Measurements from ENCODE around the gene KRTAP10-6.
"Not testable (repeated sequence)": the region's sequence is repeated elsewhere in the genome, so short reads cannot be mapped to it uniquely, and the experiment has no call there.

Gene KRTAP10-6

DNA sequence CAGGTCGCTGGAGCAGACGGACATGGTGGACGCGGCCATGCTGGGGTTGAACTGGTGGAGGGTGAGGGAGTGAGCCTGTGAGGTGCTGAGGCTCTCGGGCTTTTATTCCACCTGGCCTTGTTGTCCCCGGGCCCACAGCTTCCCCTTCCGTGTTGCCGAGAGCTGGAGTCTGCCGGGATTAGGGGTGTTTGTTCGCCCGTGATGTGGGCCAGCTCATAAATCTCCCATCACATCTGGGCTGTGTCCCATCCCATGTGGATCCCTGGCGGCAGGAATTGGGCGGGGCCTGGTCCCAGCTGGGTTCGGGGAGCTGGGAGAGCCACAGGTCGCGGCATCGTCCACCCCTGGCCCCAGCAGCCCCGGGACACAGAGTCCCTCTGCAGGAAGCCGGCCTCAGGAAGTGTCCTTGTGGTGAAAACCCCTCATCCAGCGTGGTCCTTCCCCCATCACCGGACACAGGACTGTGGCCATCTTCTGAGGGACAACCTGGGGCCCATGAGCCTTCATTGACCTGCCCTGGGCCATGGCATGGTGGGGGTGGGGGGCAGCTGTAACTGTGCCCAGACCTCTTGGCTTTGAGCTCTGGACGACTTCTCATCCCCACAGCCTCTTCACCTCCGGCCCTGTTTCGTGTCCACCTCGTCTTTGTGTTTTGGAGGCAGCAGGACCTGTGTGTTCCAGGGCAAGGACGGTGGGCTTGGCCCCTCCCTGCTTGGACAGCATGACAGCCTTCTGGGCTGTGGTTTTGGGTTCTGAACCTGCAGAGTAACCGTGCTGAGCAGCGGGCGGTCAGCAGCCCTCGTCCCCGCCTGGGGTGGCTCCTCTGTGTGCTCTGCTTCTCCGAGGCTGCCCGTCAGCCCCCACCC, at the start of gene KRTAP10-6:
KRTAP10-6 (minus strand) TSS at position 60 of the 866 bp plus-strand sequence; CDS start at position 39, 21 bp downstream.
- no peak for DNase-seq (ENCODE audit: low spot score)

DNA sequence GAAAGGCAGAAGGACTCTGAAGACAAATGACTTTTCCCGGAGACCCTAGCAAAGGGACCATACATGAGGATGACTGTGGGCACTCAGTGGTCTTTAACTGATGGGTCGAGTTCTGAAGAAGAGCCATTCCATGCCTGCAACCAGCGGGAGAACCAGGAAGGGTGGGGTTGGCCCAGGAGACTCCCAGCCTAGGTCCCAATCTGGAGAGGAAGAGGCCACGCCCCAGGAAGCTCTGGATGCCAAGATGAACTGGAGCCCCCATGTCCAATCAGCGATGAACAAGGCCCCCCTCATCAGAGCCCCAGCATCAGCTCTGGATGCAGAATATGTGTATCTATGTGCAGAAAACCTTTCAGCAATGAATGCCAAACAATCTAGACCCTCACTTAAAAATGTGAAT, 48.5 kb upstream of the KRTAP10-6 start:
- DNase-seq (ENCODE audit: low spot score) = no peak

DNA sequence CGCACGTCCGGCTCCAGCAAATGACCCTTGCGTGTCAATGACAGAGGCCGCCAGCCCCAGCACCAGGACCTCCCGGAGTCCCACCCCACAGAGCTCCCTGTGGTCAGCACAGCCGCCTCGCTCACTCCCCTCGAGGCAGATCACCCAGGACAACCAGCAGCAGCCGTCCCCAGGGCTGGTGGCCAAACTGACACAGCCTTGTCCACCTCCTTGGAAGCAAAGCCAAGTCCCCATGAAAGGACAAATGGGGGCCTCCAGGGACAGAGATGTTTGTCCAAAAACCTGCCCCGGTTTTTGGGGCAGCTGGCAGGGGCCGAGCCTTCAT, 47.0 kb upstream of the KRTAP10-6 start:
- no peak for DNase-seq (ENCODE audit: low spot score)

DNA sequence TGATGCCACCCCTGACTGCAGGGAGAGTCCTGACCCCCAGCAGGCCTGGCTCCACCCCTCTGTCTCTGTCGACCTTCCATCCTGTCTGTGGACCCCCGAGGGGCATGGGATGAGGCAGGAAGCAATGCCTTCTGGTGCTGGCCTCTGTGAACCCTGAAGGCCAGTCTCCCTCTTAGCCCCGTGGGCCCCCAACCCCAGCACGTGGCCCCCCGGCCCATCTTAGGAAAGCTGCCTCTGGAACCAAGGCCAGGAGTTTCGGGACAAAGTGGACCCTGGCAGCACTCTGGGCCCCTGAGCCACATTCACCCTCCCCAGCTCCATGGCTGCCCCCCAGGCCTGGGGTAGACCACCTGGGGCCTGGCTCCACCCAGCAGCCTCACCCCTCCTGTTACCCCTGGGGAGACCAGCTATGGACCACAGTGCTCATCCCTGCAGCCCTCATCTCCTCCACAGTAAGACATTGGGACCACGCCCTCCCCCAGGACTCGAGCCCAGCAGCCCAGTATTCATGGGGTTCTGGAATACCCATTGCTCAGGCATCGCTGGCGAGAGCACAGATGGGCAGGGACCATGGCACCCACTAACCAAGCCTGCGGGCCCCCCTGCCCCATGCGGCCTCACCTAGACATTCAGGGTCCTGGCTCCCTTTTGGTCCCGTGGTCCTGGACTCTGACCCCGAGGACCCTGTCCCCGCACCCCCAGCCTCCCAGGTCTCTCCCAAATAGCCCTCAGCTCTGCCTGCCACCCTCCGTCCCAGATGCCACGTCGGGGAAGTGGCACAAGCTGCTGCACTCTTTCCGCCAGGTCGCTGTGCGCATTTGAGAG, 46.4 kb upstream of the KRTAP10-6 start:
- not testable (repeated sequence) for DNase-seq (ENCODE audit: low spot score)

- DNase-seq (ENCODE audit: low spot score) = not testable (repeated sequence)
Measured at GRCh38 chr21:44637851-44638348, 45.6 kb upstream of the KRTAP10-6 start.

GRCh38 chr21:44637018-44637850, 44.9 kb upstream of the KRTAP10-6 start, which contains the start of gene KRTAP10-10:
Gene KRTAP10-10, plus strand, starts transcription at chr21:44637356. Its CDS starts 62 bp downstream, at chr21:44637418.
- no peak for DNase-seq (ENCODE audit: low spot score)

DNA sequence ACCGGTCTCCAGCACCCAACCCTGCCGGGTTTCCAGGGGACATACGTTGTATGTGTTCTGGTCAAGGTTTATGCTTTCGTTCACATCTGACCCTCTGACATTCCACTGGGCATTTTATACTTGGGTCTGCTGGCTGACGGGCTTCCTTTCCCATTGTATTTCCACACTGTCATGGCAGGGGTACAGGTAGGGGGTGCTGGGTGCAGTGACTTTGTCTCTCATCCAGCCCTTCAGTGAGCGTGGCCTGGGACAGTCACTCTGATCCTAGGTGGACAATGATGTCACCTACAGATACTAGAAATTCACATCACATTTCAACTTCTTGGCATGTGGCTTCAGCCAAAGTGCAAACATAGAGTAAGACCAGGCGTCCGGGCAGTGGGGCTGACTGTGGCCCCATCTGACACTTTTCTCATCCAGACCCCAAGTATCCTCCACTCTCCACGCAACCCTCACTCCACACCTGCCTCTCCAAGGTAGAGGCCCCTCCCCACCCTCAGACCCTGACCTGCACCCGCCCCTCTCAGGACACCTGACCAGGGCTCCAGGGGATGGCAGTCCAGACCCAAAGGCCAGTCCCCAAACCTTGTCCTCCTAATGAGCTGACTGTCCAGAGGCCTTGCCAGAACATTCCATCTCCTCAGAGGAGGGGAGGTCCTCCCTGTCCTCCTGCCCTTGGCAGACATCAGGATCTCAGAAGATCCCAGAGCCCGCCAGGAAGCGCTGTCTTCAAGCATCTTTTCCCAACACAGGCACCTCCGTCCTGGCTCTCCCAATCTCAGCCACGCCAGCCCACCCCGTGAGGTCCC, 44.1 kb upstream of the KRTAP10-6 start:
- DNase-seq (ENCODE audit: low spot score) = no peak

DNA sequence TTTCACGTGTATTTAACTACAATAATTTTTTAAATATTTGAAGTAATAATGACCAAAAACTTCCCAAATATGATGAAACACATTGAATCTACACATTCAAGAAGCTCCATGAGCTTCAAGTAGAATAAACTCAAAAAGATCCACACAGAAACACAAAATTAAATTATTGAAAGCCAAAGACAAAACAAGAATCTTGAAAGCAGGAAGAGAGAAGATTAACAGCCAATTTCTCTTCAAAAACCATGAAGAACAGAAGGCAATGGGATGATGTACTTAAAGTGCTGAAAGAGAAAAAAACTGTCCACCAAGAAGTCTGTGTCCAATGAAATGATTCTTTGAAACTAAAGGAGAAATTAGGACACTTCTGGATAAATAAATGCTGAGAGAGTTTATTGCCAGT, 39.8 kb upstream of the KRTAP10-6 start:
- no peak for DNase-seq (ENCODE audit: low spot score)

GRCh38 chr21:44630440-44630839, 38.1 kb upstream of the KRTAP10-6 start:
- no peak for DNase-seq (ENCODE audit: low spot score)

GRCh38 chr21:44628707-44629391, 36.5 kb upstream of the KRTAP10-6 start:
- no peak for DNase-seq (ENCODE audit: low spot score)

- DNase-seq (ENCODE audit: low spot score) = not testable (repeated sequence)
Measured at GRCh38 chr21:44627831-44628233, 35.5 kb upstream of the KRTAP10-6 start.

- not testable (repeated sequence) for DNase-seq (ENCODE audit: low spot score)
Measured at GRCh38 chr21:44627181-44627822, 35.0 kb upstream of the KRTAP10-6 start.

- no peak for DNase-seq (ENCODE audit: low spot score)
Measured at GRCh38 chr21:44626673-44627143, 34.4 kb upstream of the KRTAP10-6 start, which contains the start of gene KRTAP10-9. Gene KRTAP10-9, plus strand, starts transcription at chr21:44627093. Its CDS starts 79 bp downstream, at chr21:44627172.

GRCh38 chr21:44626262-44626661, 34.0 kb upstream of the KRTAP10-6 start:
- peak; percentile 33 for DNase-seq (ENCODE audit: low spot score)

DNA sequence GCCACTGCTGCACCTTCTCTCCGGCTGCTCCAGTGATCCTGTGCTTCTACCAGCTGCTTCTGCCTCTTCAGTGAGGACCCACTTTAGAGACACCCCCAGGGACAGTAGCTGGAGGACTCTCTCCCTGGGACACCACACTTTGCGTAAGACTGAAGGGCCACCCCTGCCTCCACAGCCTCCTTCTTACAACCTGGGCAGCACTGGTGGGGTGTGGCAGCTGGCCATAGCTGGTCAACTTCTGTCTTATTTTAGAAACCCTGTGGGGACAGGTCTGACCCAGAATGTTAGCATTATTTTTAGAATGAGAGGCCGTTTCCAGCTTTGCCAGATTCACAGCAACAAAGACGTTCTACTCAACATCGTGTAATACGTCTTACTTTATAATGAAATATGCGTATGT, 33.5 kb upstream of the KRTAP10-6 start:
- DNase-seq (ENCODE audit: low spot score) = no peak

GRCh38 chr21:44623575-44623974, 31.3 kb upstream of the KRTAP10-6 start:
- no peak for DNase-seq (ENCODE audit: low spot score)

- DNase-seq (ENCODE audit: low spot score) = no peak
Measured at GRCh38 chr21:44619886-44620285, 27.6 kb upstream of the KRTAP10-6 start.

GRCh38 chr21:44618909-44619308, 26.6 kb upstream of the KRTAP10-6 start:
- peak; percentile 74 for DNase-seq (ENCODE audit: low spot score)

- DNase-seq (ENCODE audit: low spot score) = no peak
Measured at GRCh38 chr21:44618504-44618903, 26.2 kb upstream of the KRTAP10-6 start.

DNA sequence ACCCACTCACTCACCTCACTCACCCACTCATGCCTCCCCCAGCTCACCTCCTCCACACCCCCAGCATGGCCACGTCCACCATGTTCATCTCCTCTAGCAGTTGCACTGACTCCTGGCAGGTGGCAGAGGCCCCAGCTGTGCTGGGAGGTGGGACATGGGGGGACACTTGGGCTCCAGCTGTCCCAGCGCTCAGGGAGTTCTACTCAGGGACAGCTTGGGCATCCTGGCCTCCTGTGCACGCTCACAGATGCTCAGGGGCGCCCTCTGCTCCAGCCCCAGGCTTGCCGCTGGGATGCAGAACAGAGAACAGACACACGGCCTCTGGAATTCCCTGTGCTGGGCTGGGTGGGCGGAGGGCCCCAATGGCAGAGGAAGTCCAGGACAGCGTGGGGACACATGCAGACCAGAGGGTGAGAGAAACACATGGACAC, 24.8 kb upstream of the KRTAP10-6 start:
- DNase-seq (ENCODE audit: low spot score) = no peak
